ENCODE results near the gene RALGDS. TPM values are rescaled to one million over a fixed set of nuclear protein-coding genes. Genes with fewer than 3 reads are reported as not detected.

Gene RALGDS
- total RNA-seq, 2 experiments from 2014 or later: 29.5 to 32.5 TPM

DNA sequence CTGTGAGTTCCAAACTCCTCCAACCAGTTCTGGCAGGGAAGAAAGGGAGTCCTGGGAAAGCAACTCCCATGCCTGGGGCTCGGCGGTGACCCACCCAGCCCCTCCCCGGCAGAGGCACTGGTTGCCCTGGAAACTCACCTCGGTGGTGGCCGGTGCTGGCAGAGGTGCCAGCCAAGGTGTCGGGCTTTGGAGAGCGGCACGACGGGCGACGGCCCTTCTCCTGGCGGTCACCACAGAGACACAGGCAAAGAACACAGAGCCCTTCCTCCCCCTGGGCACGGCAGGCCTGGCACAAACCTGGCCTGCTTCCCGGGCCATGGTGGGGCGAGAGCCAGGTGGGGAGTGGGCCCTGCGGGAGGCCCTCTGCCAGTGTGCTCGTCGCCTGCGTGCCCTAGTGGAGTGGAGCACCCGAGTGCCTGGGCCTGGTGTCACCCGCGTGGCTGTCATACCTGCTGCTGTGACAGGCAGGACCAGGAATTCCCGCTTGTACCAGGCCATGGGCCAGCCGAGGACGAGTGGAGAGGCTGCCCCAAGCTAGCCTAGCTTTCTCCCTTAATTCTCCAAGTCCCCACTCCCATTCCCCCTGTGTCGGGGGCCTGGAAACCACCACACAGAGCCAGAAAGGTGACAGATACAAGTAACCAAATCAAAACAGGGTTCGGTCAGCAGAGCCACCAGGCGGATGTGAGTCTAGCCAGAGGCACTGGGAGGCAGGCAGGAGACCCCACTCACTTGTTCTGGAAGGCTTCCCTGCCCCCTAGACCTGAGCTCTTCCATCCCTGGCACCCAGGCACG is 8.2 kb upstream of the RALGDS start:
- intact Hi-C loops (cut with micrococcal nuclease): no loop called here
- no peak for DNase-seq
- CTCF ChIA-PET: no interaction called here
- Mint-ChIP-seq H3K4me1 (ENCODE audit: low read depth) (peaks cover 60% of the 10 kb centered on the region), H3K9me3 (no peaks in the 10 kb centered on the region), H3K27me3 (ENCODE audit: low read depth) (no peaks in the 10 kb centered on the region), H3K4me3 (no peak overlapping the region), H3K27ac (peak overlapping the region; percentile 46), H3K36me3 (ENCODE audit: low read depth) (peaks cover 1% of the 10 kb centered on the region)

DNA sequence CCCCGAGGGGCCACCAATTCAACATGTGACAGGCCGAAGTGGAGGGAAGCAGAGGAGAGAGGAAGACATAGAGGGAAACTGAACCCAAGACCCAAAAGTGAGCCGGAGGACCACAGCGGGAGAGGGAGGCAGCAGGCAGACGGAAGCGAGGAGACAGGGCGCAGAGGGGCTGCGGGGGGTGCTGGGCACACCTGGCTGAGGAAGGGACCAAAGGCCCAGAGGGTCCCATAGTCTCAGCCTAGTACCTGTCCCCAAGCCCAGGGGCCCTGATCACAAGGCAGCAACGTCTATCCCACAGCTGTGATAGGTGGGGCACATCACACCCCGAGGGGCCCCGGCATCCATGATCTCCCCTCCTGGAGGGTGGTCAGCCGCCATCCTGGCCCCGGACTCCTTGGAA is 7.1 kb upstream of the RALGDS start:
- intact Hi-C loops (cut with micrococcal nuclease): no loop called here
- no peak for DNase-seq
- H3K27me3 Mint-ChIP-seq (ENCODE audit: low read depth): no peaks in the 10 kb centered on the region
- no peak overlapping the region for H3K27ac Mint-ChIP-seq
- no peak overlapping the region for H3K4me3 Mint-ChIP-seq
- H3K4me1 Mint-ChIP-seq (ENCODE audit: low read depth): peaks cover 50% of the 10 kb centered on the region
- no peaks in the 10 kb centered on the region for H3K9me3 Mint-ChIP-seq
- no peaks in the 10 kb centered on the region for H3K36me3 Mint-ChIP-seq (ENCODE audit: low read depth)
- CTCF ChIA-PET: no interaction called here

DNA sequence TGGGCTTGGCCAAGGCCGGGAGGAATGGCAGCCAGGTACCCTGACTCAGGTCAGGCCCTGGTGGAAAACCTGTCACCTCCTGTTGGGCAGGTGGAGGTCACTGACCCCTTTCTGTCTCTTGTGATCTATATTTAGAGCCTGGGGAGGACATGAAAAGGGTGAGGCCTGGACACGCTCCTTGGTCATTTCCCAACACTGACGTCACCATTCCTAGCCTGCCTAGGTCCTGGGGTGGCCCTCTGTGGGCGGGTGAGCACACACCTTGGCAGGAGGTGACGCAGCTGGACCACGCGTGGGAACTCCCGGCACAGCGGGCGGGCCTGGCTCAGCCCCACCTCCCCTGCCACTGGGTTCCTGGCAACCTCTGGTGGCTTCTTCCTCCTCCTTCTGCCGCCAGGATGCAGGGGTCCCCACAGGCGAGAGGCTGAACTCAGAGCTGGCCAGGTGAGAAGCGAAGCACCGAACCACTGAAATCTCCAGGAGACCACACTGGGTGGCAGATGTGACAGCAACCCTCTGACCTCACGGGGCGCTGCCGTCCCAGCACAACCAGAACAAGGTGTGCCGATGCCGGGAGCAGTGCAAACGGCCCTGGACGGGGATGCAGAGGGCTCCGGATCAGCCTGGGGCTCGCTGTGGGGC is 6.4 kb upstream of the RALGDS start:
- H3K4me3 Mint-ChIP-seq: no peak overlapping the region
- no peaks in the 10 kb centered on the region for H3K9me3 Mint-ChIP-seq
- H3K36me3 Mint-ChIP-seq (ENCODE audit: low read depth): no peaks in the 10 kb centered on the region
- no peaks in the 10 kb centered on the region for H3K27me3 Mint-ChIP-seq (ENCODE audit: low read depth)
- peaks cover 43% of the 10 kb centered on the region for H3K4me1 Mint-ChIP-seq (ENCODE audit: low read depth)
- DNase-seq: peak; percentile 42
- intact Hi-C loops (cut with micrococcal nuclease): no loop called here
- CTCF ChIA-PET: no interaction called here
- H3K27ac Mint-ChIP-seq: peak overlapping the region; percentile 25

- CTCF ChIA-PET: no interaction called here
- H3K27ac Mint-ChIP-seq: no peak overlapping the region
Measured at GRCh38 chr9:133126697-133127339, 5.8 kb upstream of the RALGDS start.

GRCh38 chr9:133125941-133126696 is 5.1 kb upstream of the RALGDS start:
- H3K36me3 Mint-ChIP-seq (ENCODE audit: low read depth): no peaks in the 10 kb centered on the region
- intact Hi-C loops (cut with micrococcal nuclease): no loop called here
- peaks cover 42% of the 10 kb centered on the region for H3K4me1 Mint-ChIP-seq (ENCODE audit: low read depth)
- no peak overlapping the region for H3K27ac Mint-ChIP-seq
- H3K4me3 Mint-ChIP-seq: no peak overlapping the region
- peak; percentile 29 for DNase-seq
- no peaks in the 10 kb centered on the region for H3K9me3 Mint-ChIP-seq
- no peaks in the 10 kb centered on the region for H3K27me3 Mint-ChIP-seq (ENCODE audit: low read depth)
- CTCF ChIA-PET: interaction anchor here (0.6 kb wide), 1 partner anchor 9 kb away, joined by 3 read pairs; no protein-coding TSS in a partner anchor

More at GRCh38 chr9:133126697-133127339, 5.8 kb upstream of the RALGDS start:
- Mint-ChIP-seq H3K36me3 (ENCODE audit: low read depth) (no peaks in the 10 kb centered on the region), H3K27me3 (ENCODE audit: low read depth) (no peaks in the 10 kb centered on the region), H3K9me3 (no peaks in the 10 kb centered on the region), H3K4me3 (no peak overlapping the region), H3K4me1 (ENCODE audit: low read depth) (peaks cover 42% of the 10 kb centered on the region)
- no peak for DNase-seq
- intact Hi-C loops (cut with micrococcal nuclease): no loop called here

- H3K9me3 Mint-ChIP-seq: no peaks in the 10 kb centered on the region
- no peak overlapping the region for H3K27ac Mint-ChIP-seq
- no peak overlapping the region for H3K4me3 Mint-ChIP-seq
- no peaks in the 10 kb centered on the region for H3K36me3 Mint-ChIP-seq (ENCODE audit: low read depth)
- H3K4me1 Mint-ChIP-seq (ENCODE audit: low read depth): peaks cover 40% of the 10 kb centered on the region
- no peak for DNase-seq
- CTCF ChIA-PET: no interaction called here
- intact Hi-C loops (cut with micrococcal nuclease): no loop called here
- H3K27me3 Mint-ChIP-seq (ENCODE audit: low read depth): no peaks in the 10 kb centered on the region
Measured at GRCh38 chr9:133124907-133125275, 3.9 kb upstream of the RALGDS start.

DNA sequence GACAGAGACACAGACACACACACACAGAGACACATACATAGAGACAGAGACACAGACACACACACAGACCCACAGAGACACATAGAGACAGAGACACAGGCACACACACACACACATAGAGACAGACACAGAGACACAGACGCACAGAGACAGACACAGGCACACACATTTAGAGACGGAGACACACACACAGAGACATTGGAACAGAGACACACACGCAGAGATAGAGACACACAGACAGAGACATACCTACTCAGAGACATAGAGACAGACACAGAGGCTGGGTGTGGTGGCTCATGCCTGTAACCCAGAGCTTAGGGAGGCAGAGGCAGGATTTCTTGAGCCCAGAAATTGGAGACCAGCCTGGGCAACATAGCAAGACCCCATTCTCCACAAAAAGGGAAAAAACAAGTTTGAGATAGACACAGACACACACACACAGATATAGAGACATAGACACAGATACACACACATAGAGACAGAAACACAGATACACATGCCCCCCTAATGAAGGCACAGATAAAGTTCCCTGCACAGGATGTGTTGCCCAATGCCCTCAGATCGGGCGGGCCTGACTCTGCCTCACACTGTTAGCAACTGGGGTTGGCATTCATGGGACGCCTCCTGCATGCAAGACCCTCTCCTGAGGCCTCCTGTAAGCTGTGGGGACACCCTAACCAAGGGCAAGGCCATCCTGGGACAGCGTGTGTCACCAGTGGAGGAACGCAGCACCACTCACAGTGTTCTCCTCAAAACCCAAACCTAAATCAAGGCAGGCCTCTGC is 3.3 kb upstream of the RALGDS start:
- Mint-ChIP-seq H3K9me3 (no peaks in the 10 kb centered on the region), H3K4me3 (no peak overlapping the region), H3K27me3 (ENCODE audit: low read depth) (no peaks in the 10 kb centered on the region), H3K4me1 (ENCODE audit: low read depth) (peaks cover 40% of the 10 kb centered on the region), H3K27ac (no peak overlapping the region), H3K36me3 (ENCODE audit: low read depth) (no peaks in the 10 kb centered on the region)
- intact Hi-C loops (cut with micrococcal nuclease): no loop called here
- no peak for DNase-seq
- CTCF ChIA-PET: interaction anchor here (0.7 kb wide), 1 partner anchor 11 kb away, joined by 3 read pairs; no protein-coding TSS in a partner anchor

DNA sequence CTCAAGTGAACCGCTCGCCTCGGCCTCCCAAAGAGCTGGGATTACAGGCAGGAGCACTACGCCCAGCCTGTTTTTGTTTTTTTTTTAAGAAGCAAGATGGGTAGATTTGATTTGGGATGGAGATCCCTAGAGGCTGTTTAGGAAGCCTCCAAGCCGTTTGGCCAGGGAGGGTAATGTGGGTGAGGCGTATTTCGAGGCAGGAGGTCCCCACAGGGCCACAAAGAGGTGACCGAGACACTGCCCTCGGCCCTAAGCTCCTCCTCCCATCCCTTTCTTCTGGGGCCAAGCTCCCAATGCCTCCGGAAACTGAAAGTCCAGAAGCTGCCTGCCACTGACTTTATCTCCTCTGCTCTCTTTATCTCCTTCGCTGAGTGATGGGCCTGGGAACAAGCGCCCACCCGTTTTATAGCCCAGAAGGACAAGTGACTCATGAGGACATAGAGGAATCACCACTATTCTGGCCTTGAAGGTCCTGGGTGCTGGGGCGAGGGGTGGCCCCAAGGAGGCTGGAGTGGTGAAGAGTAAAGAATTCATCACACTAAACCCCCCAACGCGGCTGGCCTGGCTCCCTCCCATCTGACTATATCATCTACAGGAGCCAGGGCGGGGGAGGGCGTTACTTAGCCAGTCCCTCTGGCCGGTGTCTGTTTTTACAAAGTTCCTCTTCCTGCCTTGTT is 2.0 kb upstream of the RALGDS start:
- intact Hi-C loops (cut with micrococcal nuclease): no loop called here
- CTCF ChIA-PET: interaction anchor here (0.6 to 1.3 kb wide), 5 partner anchors 11 to 101 kb away, joined by 3 to 8 read pairs (median 3); no protein-coding TSS in a partner anchor
- Mint-ChIP-seq H3K27me3 (ENCODE audit: low read depth) (no peaks in the 10 kb centered on the region), H3K27ac (peak overlapping the region; percentile 39), H3K9me3 (no peaks in the 10 kb centered on the region), H3K4me1 (ENCODE audit: low read depth) (peaks cover 47% of the 10 kb centered on the region), H3K4me3 (no peak overlapping the region), H3K36me3 (ENCODE audit: low read depth) (peaks cover 2% of the 10 kb centered on the region)
- no peak for DNase-seq

- H3K4me1 Mint-ChIP-seq (ENCODE audit: low read depth): peaks cover 46% of the 10 kb centered on the region
- intact Hi-C loops (cut with micrococcal nuclease): no loop called here
- no peak for DNase-seq
- H3K27ac Mint-ChIP-seq: no peak overlapping the region
- no peaks in the 10 kb centered on the region for H3K27me3 Mint-ChIP-seq (ENCODE audit: low read depth)
- CTCF ChIA-PET: interaction anchor here (0.6 to 1.3 kb wide), 6 partner anchors 12 to 101 kb away, joined by 3 to 8 read pairs (median 4); no protein-coding TSS in a partner anchor
- no peak overlapping the region for H3K4me3 Mint-ChIP-seq
- H3K9me3 Mint-ChIP-seq: no peaks in the 10 kb centered on the region
- H3K36me3 Mint-ChIP-seq (ENCODE audit: low read depth): peaks cover 2% of the 10 kb centered on the region
Measured at GRCh38 chr9:133122605-133122934, 1.5 kb upstream of the RALGDS start.

DNA sequence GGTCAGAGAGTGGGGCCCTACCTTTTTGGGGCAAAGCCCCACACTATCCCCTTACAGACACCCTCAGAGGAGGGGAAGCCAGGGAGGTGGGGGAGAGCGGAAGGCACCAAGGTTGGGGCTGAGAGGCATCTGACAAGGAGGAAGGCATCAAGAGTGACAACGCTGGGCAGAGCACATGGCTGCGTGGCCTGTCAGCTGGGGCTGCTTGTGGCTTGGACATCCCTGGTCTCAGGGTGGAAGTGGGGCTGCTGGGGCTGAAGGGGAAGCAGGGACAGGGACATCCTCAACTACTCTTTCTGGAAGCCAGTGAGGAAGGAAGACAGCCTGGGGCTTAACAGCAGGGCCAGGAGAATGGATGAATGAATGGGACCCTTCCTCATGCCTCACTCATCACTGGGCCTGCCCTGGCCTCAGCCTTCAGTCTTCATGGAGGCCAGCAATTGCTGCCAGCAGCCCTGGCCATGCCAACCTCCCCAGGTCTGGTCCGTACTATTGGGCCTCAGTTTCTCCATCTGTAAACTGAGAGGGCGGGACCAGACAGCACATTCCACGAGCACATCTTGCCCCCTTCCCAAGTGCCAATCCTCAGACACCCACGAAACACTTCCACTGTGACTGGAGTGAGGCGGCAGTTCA is 993 bp upstream of the RALGDS start:
- Mint-ChIP-seq H3K27ac (peak overlapping the region; percentile 89), H3K4me1 (ENCODE audit: low read depth) (peaks cover 47% of the 10 kb centered on the region), H3K9me3 (no peaks in the 10 kb centered on the region), H3K27me3 (ENCODE audit: low read depth) (no peaks in the 10 kb centered on the region), H3K4me3 (peak overlapping the region; percentile 56), H3K36me3 (ENCODE audit: low read depth) (peaks cover 2% of the 10 kb centered on the region)
- intact Hi-C loops (cut with micrococcal nuclease): loop anchor here (1.0 kb wide), 4 partner anchors 12 to 92 kb away; partner anchors contain the start of gene GTF3C5
- CTCF ChIA-PET: interaction anchor here (0.6 to 1.3 kb wide), 5 partner anchors 12 to 100 kb away, joined by 3 to 8 read pairs (median 5); no protein-coding TSS in a partner anchor
- no peak for DNase-seq
